HepG2 (cell line): ENCODE results near the gene RASSF7. TPM values are rescaled to one million over a fixed set of nuclear protein-coding genes. Genes with fewer than 3 reads are reported as not detected.

Source experiments
- ATAC-seq: fragments of 200-7000 bp; cut with Tn5 transposase; 3 replicates; pipeline ENCODE4 v1.9.1; 2020; ENCODE audit warnings: mild to moderate bottlenecking, moderate library complexity
- BruUV-seq: library from RNA; stranded (reverse); fragments of 400-500 nt; replicated peaks from 2 replicates; lab custom pipeline; 2021; lab: Mats Ljungman, UMichigan
- CTCF ChIA-PET: fragments of 300-600 bp; formaldehyde crosslinking; extraction: SDS; loops from one replicate; lab custom pipeline; 2021; ENCODE audit warnings: low total read pairs, inconsistent platforms, low intra/inter-chr PET ratio; lab: Yijun Ruan, JAX
- POLR2A ChIA-PET: fragments of 350-600 bp; sonication (Branson Sonifier 250); formaldehyde crosslinking; loops from one replicate; lab custom pipeline; 2020; ENCODE audit warnings: antibody characterized with exemption, inconsistent platforms; lab: Yijun Ruan, JAX
- DNase-seq: peaks from one replicate; pipeline ENCODE4 v3.0.0-alpha.2; 2015; ENCODE audit warnings: low spot score
- FAIRE-seq: peaks from 3 replicates; lab custom pipeline; 2011; peaks lifted over from hg19 to GRCh38; lab: Jason Lieb, UNC
- H2AFZ ChIP-seq: one replicate; pipeline ENCODE4 v1.6.1; 2011; ENCODE audit warnings: low read length, inconsistent platforms
- H3K27ac ChIP-seq: fragments of 300-600 bp; 3 replicates; pipeline ENCODE4 v1.8.0; 2011; ENCODE audit warnings: mixed run types, mild to moderate bottlenecking, mixed read lengths, low read length, inconsistent platforms; ENCODE audit not compliant: insufficient read depth; ENCODE audit errors: extremely low read length
- H3K27me3 ChIP-seq, 2 experiments: fragments of 200-600 bp in 1 of 2; 2 replicates in 1 of 2; 3 replicates in 1 of 2; pipeline versions ENCODE4 v1.6.0 to v1.8.0; 2011; ENCODE audit warnings: low read length in 2 of 2, mild to moderate bottlenecking in 2 of 2, moderate library complexity in 2 of 2, inconsistent platforms in 1 of 2; ENCODE audit not compliant: insufficient read depth in 2 of 2, control insufficient read depth in 1 of 2
- H3K36me3 ChIP-seq, 2 experiments: fragments of 200-600 bp in 1 of 2; replicated peaks in 1 of 2; 2 replicates in 1 of 2; 3 replicates in 1 of 2; pipeline versions ENCODE4 v1.5.1 to v1.8.0; 2011; ENCODE audit warnings: low read length in 2 of 2, inconsistent platforms in 1 of 2; ENCODE audit not compliant: insufficient read depth in 2 of 2, control insufficient read depth in 1 of 2
- H3K4me1 ChIP-seq: 2 replicates; pipeline ENCODE4 v1.5.1; 2012; ENCODE audit warnings: low read length, inconsistent platforms; ENCODE audit not compliant: insufficient read depth
- H3K4me2 ChIP-seq: 2 replicates; pipeline ENCODE4 v1.6.0; 2011; ENCODE audit warnings: low read depth, low read length, inconsistent platforms
- H3K4me3 ChIP-seq, 3 experiments: fragments of 200-600 bp in 1 of 3; sonication (generic), shearing (Covaris generic) in 1 of 3; replicated peaks in 1 of 3; 2 replicates each; pipeline ENCODE4 v1.5.1; 2011 to 2016; ENCODE audit warnings: low read length in 3 of 3, inconsistent platforms in 2 of 3, low read depth in 2 of 3, mild to moderate bottlenecking in 2 of 3, control low read depth in 1 of 3, mixed read lengths in 1 of 3; ENCODE audit not compliant: insufficient read depth in 1 of 3
- H3K79me2 ChIP-seq: one replicate; pipeline ENCODE4 v1.6.1; 2011; ENCODE audit warnings: low read length, inconsistent platforms; ENCODE audit not compliant: insufficient read depth
- H3K9ac ChIP-seq: 2 replicates; pipeline ENCODE4 v1.6.0; 2011; ENCODE audit warnings: mild to moderate bottlenecking, low read depth, low read length, inconsistent platforms; ENCODE audit not compliant: insufficient read depth
- H3K9me3 ChIP-seq: 2 replicates; pipeline ENCODE4 v1.5.1; 2012; ENCODE audit warnings: mild to moderate bottlenecking, low read length
- H4K20me1 ChIP-seq: 2 replicates; pipeline ENCODE4 v1.6.0; 2011; ENCODE audit warnings: inconsistent platforms, mild to moderate bottlenecking, low read length, moderate library complexity; ENCODE audit not compliant: insufficient read depth
- CREB1 ChIP-seq, 2 experiments: fragments of 450-650 bp in 1 of 2; IDR thresholded peaks; 2 replicates each; pipeline ENCODE4 v1.6.1; 2016 to 2017; ENCODE audit warnings: control low read depth in 1 of 2, mild to moderate bottlenecking in 1 of 2, missing compliant biosample characterization in 1 of 2, missing genetic modification characterization in 1 of 2
- FOSL1 ChIP-seq: sonication (generic); formaldehyde crosslinking; IDR thresholded peaks from 2 replicates; pipeline ENCODE4 v1.9.0; 2021; ENCODE audit warnings: missing genetic modification reagents, borderline replicate concordance
- HMG20A ChIP-seq: IDR thresholded peaks from 2 replicates; pipeline ENCODE4 v1.6.1; 2016; ENCODE audit warnings: borderline replicate concordance
- HNF4A ChIP-seq: sonication (generic); formaldehyde crosslinking; IDR thresholded peaks from 2 replicates; pipeline ENCODE4 v1.4.0; 2020; ENCODE audit warnings: missing genetic modification reagents
- HNRNPL ChIP-seq: fragments of 200-400 bp; formaldehyde crosslinking; IDR thresholded peaks from 2 replicates; pipeline ENCODE4 v1.6.1; 2017; ENCODE audit warnings: mild to moderate bottlenecking, low read depth, low read length
- KAT2B ChIP-seq: fragments of 150-350 bp; IDR thresholded peaks from 2 replicates; pipeline ENCODE4 v1.6.1; 2014; ENCODE audit warnings: low read depth, low read length, borderline replicate concordance
- MAZ ChIP-seq, 2 experiments: sonication (generic) in 1 of 2; formaldehyde crosslinking in 1 of 2; IDR thresholded peaks; 2 replicates each; pipeline versions ENCODE4 v1.5.0 to v1.6.1; 2012 to 2020; ENCODE audit warnings: low read depth in 2 of 2, mild to moderate bottlenecking in 2 of 2, borderline replicate concordance in 1 of 2, improper control_type of control experiment in 1 of 2, low read length in 1 of 2, missing genetic modification reagents in 1 of 2, moderate library complexity in 1 of 2
- MXD4 ChIP-seq: IDR thresholded peaks from 2 replicates; pipeline ENCODE4 v1.6.1; 2016; ENCODE audit warnings: mild to moderate bottlenecking, missing biosample characterization, missing genetic modification reagents
- NCOR1 ChIP-seq: fragments of 200-600 bp; sonication (generic); IDR thresholded peaks from 2 replicates; pipeline ENCODE4 v1.7.0; 2017; ENCODE audit warnings: antibody characterized with exemption, low read length, borderline replicate concordance
- POLR2A ChIP-seq, 2 experiments: IDR thresholded peaks; 2 replicates each; pipeline ENCODE4 v1.6.1; 2011; ENCODE audit warnings: low read depth in 2 of 2, low read length in 2 of 2, mild to moderate bottlenecking in 1 of 2, moderate library complexity in 1 of 2; ENCODE audit not compliant: insufficient read depth in 1 of 2
- RFXANK ChIP-seq: IDR thresholded peaks from 2 replicates; pipeline ENCODE4 v1.6.1; 2016
- TBL1XR1 ChIP-seq: fragments of 150-350 bp; IDR thresholded peaks from 2 replicates; pipeline ENCODE4 v1.6.1; 2014; ENCODE audit warnings: borderline replicate concordance, low read length; ENCODE audit not compliant: partially characterized antibody
- ZNF232 ChIP-seq: sonication (generic); formaldehyde crosslinking; IDR thresholded peaks from 2 replicates; pipeline ENCODE4 v1.4.0; 2020; ENCODE audit warnings: missing genetic modification reagents, borderline replicate concordance
- ZNF263 ChIP-seq: sonication (generic); formaldehyde crosslinking; IDR thresholded peaks from 2 replicates; pipeline ENCODE4 v1.4.0; 2020; ENCODE audit warnings: missing genetic modification reagents
- ZNF282 ChIP-seq: fragments of 450-650 bp; IDR thresholded peaks from 2 replicates; pipeline ENCODE4 v1.6.1; 2018; ENCODE audit not compliant: partially characterized antibody
- WGBS: methylation state at CpG from one replicate; pipeline ENCODE4 v1.1.6; 2017; ENCODE audit warnings: low lambda C conversion rate; 5-methylcytosine and 5-hydroxymethylcytosine counted together
- in situ Hi-C: cut with HindIII; loops from 2 replicates; pipeline ENCODE4 v1.10.0; 2017; ENCODE audit warnings: low pct_unique_long_range_greater_than_20kb; ENCODE audit not compliant: extremely low pct_ligation_motif_present
- intact Hi-C: fragments of 100-400 bp; cut with micrococcal nuclease; formaldehyde crosslinking; loops from one replicate; pipeline ENCODE4 v1.10.0; 2022; ENCODE audit not compliant: unreplicated experiment
- polyA plus RNA-seq, 8 experiments: library from polyadenylated mRNA; depleted of rRNA in 3 of 8; stranded (reverse) in 7 of 8; unstranded in 1 of 8; fragments of >200 nt; fragmentation: Illumina TruSeq in 4 of 8; extraction: Trizol in 4 of 8; gene quantifications; 2 replicates each; pipeline versions ENCODE4 v1.2.1 to v1.2.3, GENCODE V29; 2011 to 2016; ENCODE audit warnings: low read depth in 4 of 8, missing spikeins in 1 of 8, mixed read lengths in 1 of 8; ENCODE audit not compliant: insufficient read depth in 1 of 8
- total RNA-seq, 5 experiments: library from RNA; depleted of rRNA; stranded (reverse); fragments of >200 nt; fragmentation: Illumina TruSeq; extraction: Trizol; gene quantifications; 2 replicates each; pipeline ENCODE4 v1.2.3, GENCODE V29; 2016; ENCODE audit warnings: low read depth in 1 of 5
- TF ChIP-seq, protein P1 (sequence below): sonication (generic); formaldehyde crosslinking; IDR thresholded peaks from 2 replicates; pipeline ENCODE4 v1.5.0; 2020; ENCODE audit warnings: missing genetic modification reagents, mild to moderate bottlenecking, borderline replicate concordance
- TF ChIP-seq, protein P2 (sequence below): sonication (generic); formaldehyde crosslinking; IDR thresholded peaks from 2 replicates; pipeline ENCODE4 v1.9.0; 2022; ENCODE audit warnings: low read depth, missing genetic modification reagents
- TF ChIP-seq, protein P3 (sequence below): IDR thresholded peaks from 2 replicates; pipeline ENCODE4 v1.6.1; 2016; ENCODE audit warnings: low read depth, control low read depth

RASSF7 gene
- total and polyA plus RNA-seq, 2 of the 13 experiments (the other 11 are each of a cell fraction or from before 2014, with no cell fraction given) = 20.2 to 28.6 TPM

DNA sequence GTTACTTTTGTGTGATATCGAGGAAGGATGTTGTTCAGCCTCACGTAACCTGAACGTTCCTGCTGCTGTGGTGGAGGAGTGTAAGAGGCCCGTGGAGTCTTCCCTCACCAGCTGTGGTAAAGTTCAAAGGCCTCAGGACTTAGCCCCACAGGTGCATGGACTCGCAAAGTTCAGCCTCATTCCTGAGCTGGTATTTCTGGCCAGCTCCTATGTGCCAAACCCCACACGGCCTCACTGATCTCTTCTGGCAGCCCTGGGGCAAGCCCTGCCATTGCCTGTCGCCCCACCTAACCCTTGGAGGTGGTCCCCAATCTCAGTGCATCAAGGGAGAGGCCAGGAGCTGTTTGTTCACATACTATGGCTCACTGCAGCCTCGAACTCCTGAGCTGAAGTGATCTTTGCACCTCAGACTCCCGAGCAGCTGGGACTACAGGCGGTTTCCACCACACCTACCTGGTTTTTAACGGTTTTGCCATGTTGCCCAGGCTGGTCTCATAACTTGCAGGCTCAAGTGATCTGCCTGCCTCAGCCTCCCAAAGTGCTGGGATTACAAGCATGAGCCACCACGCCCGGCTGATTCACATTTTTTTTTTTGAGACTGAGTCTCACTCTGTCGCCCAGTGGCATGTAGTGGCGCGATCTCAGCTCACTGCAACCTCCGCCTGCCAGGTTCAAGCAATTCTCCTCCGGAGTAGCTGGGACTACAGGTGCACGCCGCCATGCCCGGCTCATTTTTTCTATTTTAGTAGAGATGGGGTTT, 17.7 kb downstream of the RASSF7 start:
- DNase-seq (no peak), FAIRE-seq (peak; percentile 56), ATAC-seq (no peak)
- Histone ChIP-seq H3K9ac (peak overlapping the region; percentile 100; the same call in 1 of the 2 replicates), H3K36me3 (peaks cover 8 to 18% of the 10 kb centered on the region in 2 experiments; a peak in 4 of 5 replicates), H3K4me2 (peak overlapping the region; percentile 94), H3K4me1 (peaks cover 48% of the 10 kb centered on the region), H3K79me2 (peaks cover 58% of the 10 kb centered on the region), H3K27me3 (no peaks in the 10 kb centered on the region; a peak in 1 of 5 replicates), H4K20me1 (peaks cover 43% of the 10 kb centered on the region), H3K9me3 (no peaks in the 10 kb centered on the region), H3K4me3 (peak overlapping the region; percentile 78 to 100 (median 92)), H2AFZ (no peak overlapping the region), H3K27ac (peak overlapping the region; percentile 80)
- intact Hi-C loops (no loop called here), in situ Hi-C loops (no loop called here)
- ChIA-PET POLR2A (interaction anchor here (1.3 to 1.6 kb wide), 4 partner anchors 9 to 18 kb away, joined by 3 to 15 read pairs (median 6); partner anchors contain the start of gene LMNTD2), CTCF (no interaction called here)
- BruUV-seq = no TSS peak
- WGBS = 44% methylated on average over 17 of the region's 21 CpGs
- TF ChIP-seq TBL1XR1 = no peak
- TF ChIP-seq, protein P1, sequence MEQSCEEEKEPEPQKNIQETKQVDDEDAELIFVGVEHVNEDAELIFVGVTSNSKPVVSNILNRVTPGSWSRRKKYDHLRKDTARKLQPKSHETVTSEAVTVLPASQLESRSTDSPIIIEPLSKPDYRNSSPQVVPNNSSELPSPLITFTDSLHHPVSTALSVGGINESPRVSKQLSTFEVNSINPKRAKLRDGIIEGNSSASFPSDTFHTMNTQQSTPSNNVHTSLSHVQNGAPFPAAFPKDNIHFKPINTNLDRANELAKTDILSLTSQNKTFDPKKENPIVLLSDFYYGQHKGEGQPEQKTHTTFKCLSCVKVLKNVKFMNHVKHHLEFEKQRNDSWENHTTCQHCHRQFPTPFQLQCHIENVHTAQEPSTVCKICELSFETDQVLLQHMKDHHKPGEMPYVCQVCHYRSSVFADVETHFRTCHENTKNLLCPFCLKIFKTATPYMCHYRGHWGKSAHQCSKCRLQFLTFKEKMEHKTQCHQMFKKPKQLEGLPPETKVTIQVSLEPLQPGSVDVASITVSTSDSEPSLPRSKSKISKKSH (CRISPR knock-in tag) = no peak
- 0 out of 2 replicates have a peak, but pooled peaks have one; percentile 15 for TF ChIP-seq ZNF263 (CRISPR knock-in tag)
- TF ChIP-seq CREB1 (IDR thresholded peaks at IDR 0.05) = no peak
- TF ChIP-seq CREB1 (CRISPR knock-in tag; IDR thresholded peaks at IDR 0.05) = no peak
- TF ChIP-seq MAZ (IDR thresholded peaks at IDR 0.05; ENCODE audit: borderline replicate concordance, low read depth, low read length) = no peak
- no peak for TF ChIP-seq MAZ (CRISPR knock-in tag; IDR thresholded peaks at IDR 0.05; ENCODE audit: low read depth)
- TF ChIP-seq FOSL1 (CRISPR knock-in tag) = no peak
- TF ChIP-seq POLR2A (IDR thresholded peaks at IDR 0.05; ENCODE audit: insufficient read depth in 1 of 2, low read depth in 2 of 2, low read length in 2 of 2) = no peak
- TF ChIP-seq KAT2B = no peak
- TF ChIP-seq, protein P2, sequence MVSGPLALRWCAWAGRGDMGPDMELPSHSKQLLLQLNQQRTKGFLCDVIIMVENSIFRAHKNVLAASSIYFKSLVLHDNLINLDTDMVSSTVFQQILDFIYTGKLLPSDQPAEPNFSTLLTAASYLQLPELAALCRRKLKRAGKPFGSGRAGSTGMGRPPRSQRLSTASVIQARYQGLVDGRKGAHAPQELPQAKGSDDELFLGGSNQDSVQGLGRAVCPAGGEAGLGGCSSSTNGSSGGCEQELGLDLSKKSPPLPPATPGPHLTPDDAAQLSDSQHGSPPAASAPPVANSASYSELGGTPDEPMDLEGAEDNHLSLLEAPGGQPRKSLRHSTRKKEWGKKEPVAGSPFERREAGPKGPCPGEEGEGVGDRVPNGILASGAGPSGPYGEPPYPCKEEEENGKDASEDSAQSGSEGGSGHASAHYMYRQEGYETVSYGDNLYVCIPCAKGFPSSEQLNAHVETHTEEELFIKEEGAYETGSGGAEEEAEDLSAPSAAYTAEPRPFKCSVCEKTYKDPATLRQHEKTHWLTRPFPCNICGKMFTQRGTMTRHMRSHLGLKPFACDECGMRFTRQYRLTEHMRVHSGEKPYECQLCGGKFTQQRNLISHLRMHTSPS = no peak
- no peak for TF ChIP-seq HNRNPL
- TF ChIP-seq ZNF232 (CRISPR knock-in tag) = no peak
- peak; percentile 85 for TF ChIP-seq HNF4A (CRISPR knock-in tag)
- TF ChIP-seq MXD4 (CRISPR knock-in tag) = no peak
- no peak for TF ChIP-seq ZNF282
- TF ChIP-seq RFXANK (CRISPR knock-in tag) = no peak
- TF ChIP-seq, protein P3, sequence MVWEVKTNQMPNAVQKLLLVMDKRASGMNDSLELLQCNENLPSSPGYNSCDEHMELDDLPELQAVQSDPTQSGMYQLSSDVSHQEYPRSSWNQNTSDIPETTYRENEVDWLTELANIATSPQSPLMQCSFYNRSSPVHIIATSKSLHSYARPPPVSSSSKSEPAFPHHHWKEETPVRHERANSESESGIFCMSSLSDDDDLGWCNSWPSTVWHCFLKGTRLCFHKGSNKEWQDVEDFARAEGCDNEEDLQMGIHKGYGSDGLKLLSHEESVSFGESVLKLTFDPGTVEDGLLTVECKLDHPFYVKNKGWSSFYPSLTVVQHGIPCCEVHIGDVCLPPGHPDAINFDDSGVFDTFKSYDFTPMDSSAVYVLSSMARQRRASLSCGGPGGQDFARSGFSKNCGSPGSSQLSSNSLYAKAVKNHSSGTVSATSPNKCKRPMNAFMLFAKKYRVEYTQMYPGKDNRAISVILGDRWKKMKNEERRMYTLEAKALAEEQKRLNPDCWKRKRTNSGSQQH (CRISPR knock-in tag) = no peak
- peak; percentile 69; the same call in 1 of the 2 replicates for TF ChIP-seq NCOR1
- TF ChIP-seq HMG20A (CRISPR knock-in tag) = no peak
